HG03565 (cell line): ENCODE data around the gene COL2A1.

Experiments
- ATAC-seq: cut with Tn5 transposase; IDR thresholded peaks from one replicate; pipeline ENCODE4 v1.9.1; 2021; ENCODE audit warnings: mild to moderate bottlenecking, moderate library complexity; ENCODE audit not compliant: unreplicated experiment

COL2A1 gene

GRCh38 chr12:48004053-48004941 lies at the start of gene COL2A1:
Gene COL2A1 (minus strand): TSS chr12:48004476. CDS start chr12:48004321, 155 bp downstream.
- ATAC-seq, result no peak

- no peak for ATAC-seq
Measured at GRCh38 chr12:48053883-48054282, 49.6 kb upstream of the COL2A1 start.

- no peak for ATAC-seq
Measured at GRCh38 chr12:48053122-48053521, 48.8 kb upstream of the COL2A1 start.

- ATAC-seq, result no peak
Measured at GRCh38 chr12:48051681-48052080, 47.4 kb upstream of the COL2A1 start.

GRCh38 chr12:48050174-48050573 lies 45.9 kb upstream of the COL2A1 start:
- ATAC-seq, result no peak

- ATAC-seq, result no peak
Measured at GRCh38 chr12:48045965-48046518, 41.8 kb upstream of the COL2A1 start.

GRCh38 chr12:48045061-48045846 lies 41.0 kb upstream of the COL2A1 start:
- ATAC-seq, result no peak

GRCh38 chr12:48044396-48044795 lies 40.1 kb upstream of the COL2A1 start:
- ATAC-seq, result no peak

GRCh38 chr12:48043771-48044170 lies 39.5 kb upstream of the COL2A1 start:
- ATAC-seq, result no peak

GRCh38 chr12:48041591-48042423 lies 37.5 kb upstream of the COL2A1 start:
- ATAC-seq, result no peak

GRCh38 chr12:48040354-48040753 lies 36.1 kb upstream of the COL2A1 start:
- no peak for ATAC-seq

- ATAC-seq, result no peak
Measured at GRCh38 chr12:48039151-48039550, 34.9 kb upstream of the COL2A1 start.

- ATAC-seq, result no peak
Measured at GRCh38 chr12:48038085-48038484, 33.8 kb upstream of the COL2A1 start.

- no peak for ATAC-seq
Measured at GRCh38 chr12:48037267-48037915, 33.1 kb upstream of the COL2A1 start.

GRCh38 chr12:48036818-48037217 lies 32.5 kb upstream of the COL2A1 start:
- no peak for ATAC-seq

GRCh38 chr12:48034835-48035805 lies 30.8 kb upstream of the COL2A1 start:
- no peak for ATAC-seq

GRCh38 chr12:48033451-48033850 lies 29.2 kb upstream of the COL2A1 start:
- no peak for ATAC-seq

- no peak for ATAC-seq
Measured at GRCh38 chr12:48032597-48032996, 28.3 kb upstream of the COL2A1 start.
